ENCODE data around the gene KYNU.

GRCh38 chr2:142940606-142941223 is 63.3 kb downstream of the KYNU start:
- TF ChIP-seq EZH2 (IDR thresholded peaks at IDR 0.05; ENCODE audit: borderline replicate concordance, low read depth, low read length, severe bottlenecking) = no peak
- TF ChIP-seq, protein P1, sequence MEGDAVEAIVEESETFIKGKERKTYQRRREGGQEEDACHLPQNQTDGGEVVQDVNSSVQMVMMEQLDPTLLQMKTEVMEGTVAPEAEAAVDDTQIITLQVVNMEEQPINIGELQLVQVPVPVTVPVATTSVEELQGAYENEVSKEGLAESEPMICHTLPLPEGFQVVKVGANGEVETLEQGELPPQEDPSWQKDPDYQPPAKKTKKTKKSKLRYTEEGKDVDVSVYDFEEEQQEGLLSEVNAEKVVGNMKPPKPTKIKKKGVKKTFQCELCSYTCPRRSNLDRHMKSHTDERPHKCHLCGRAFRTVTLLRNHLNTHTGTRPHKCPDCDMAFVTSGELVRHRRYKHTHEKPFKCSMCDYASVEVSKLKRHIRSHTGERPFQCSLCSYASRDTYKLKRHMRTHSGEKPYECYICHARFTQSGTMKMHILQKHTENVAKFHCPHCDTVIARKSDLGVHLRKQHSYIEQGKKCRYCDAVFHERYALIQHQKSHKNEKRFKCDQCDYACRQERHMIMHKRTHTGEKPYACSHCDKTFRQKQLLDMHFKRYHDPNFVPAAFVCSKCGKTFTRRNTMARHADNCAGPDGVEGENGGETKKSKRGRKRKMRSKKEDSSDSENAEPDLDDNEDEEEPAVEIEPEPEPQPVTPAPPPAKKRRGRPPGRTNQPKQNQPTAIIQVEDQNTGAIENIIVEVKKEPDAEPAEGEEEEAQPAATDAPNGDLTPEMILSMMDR (IDR thresholded peaks at IDR 0.05; ENCODE audit: borderline replicate concordance, extremely low read depth, low read length, poor library complexity, severe bottlenecking) = no peak

Data from DND-41 (cell line).